Thyroid gland (tissue), 4 donors: ENCODE data around the gene POU2F2. TPM values are rescaled to one million over a fixed set of nuclear protein-coding genes. Genes with fewer than 3 reads are reported as not detected.
A peak's percentile ranks its signal among the peaks of the same experiment; 100 is the strongest.

Experiments
- DNase-seq, 2 donors: peaks; one replicate each; pipeline ENCODE4 v3.0.0-alpha.2; 2019
- H3K27ac ChIP-seq, 3 donors: fragments of 200-600 bp; sonication (generic); 1 replicate in 2 of 3; 2 replicates in 1 of 3; pipeline ENCODE4 v1.5.1; 2016 to 2019; ENCODE audit warnings: mild to moderate bottlenecking in 1 of 3, moderate library complexity in 1 of 3
- H3K27me3 ChIP-seq: fragments of 200-600 bp; sonication (generic); one replicate; pipeline ENCODE4 v1.5.1; 2019
- H3K36me3 ChIP-seq, 2 donors: fragments of 200-600 bp; sonication (generic); one replicate each; pipeline ENCODE4 v1.5.1; 2016 to 2019
- H3K4me1 ChIP-seq, 2 donors: fragments of 200-600 bp; sonication (generic); one replicate each; pipeline ENCODE4 v1.5.1; 2017 to 2019
- H3K4me3 ChIP-seq, 3 donors: fragments of 200-600 bp; sonication (generic); replicated peaks in 1 of 3; 1 replicate in 2 of 3; 2 replicates in 1 of 3; pipeline ENCODE4 v1.5.1; 2016; ENCODE audit warnings: mild to moderate bottlenecking in 1 of 3
- H3K9me3 ChIP-seq: fragments of 200-600 bp; sonication (generic); one replicate; pipeline ENCODE4 v1.5.1; 2017
- POLR2A ChIP-seq, 2 donors: fragments of 450-650 bp; IDR thresholded peaks; one replicate each; pipeline ENCODE4 v1.6.1; 2017; ENCODE audit warnings: antibody characterized with exemption in 2 of 2, mild to moderate bottlenecking in 2 of 2, moderate library complexity in 1 of 2
- WGBS, 2 donors: methylation state at CpG; one replicate each; pipeline ENCODE4 v1.1.5; 2017; 5-methylcytosine and 5-hydroxymethylcytosine counted together
- intact Hi-C: fragments of 100-400 bp; cut with DNase I; formaldehyde crosslinking; loops from one replicate; pipeline ENCODE4 v1.15.1; 2023
- total RNA-seq, 4 donors: library from RNA; depleted of rRNA; stranded (reverse); fragments of >200 nt; gene quantifications; one replicate each; pipeline ENCODE4 v1.2.3, GENCODE V29; 2016
- TF ChIP-seq, protein P1 (sequence below), 6 experiments: fragments of 200-600 bp in 3 of 6; fragments of 450-650 bp in 3 of 6; sonication (generic) in 3 of 6; IDR thresholded peaks; one replicate each; pipeline ENCODE4 v1.5.1; 2016 to 2019; ENCODE audit warnings: antibody characterized with exemption in 6 of 6, mild to moderate bottlenecking in 2 of 6, inconsistent platforms in 1 of 6, moderate library complexity in 1 of 6

The POU2F2 gene
- total RNA-seq, 4 donors from 2014 or later, result 0.11 to 0.49 (median 0.15) TPM

DNA sequence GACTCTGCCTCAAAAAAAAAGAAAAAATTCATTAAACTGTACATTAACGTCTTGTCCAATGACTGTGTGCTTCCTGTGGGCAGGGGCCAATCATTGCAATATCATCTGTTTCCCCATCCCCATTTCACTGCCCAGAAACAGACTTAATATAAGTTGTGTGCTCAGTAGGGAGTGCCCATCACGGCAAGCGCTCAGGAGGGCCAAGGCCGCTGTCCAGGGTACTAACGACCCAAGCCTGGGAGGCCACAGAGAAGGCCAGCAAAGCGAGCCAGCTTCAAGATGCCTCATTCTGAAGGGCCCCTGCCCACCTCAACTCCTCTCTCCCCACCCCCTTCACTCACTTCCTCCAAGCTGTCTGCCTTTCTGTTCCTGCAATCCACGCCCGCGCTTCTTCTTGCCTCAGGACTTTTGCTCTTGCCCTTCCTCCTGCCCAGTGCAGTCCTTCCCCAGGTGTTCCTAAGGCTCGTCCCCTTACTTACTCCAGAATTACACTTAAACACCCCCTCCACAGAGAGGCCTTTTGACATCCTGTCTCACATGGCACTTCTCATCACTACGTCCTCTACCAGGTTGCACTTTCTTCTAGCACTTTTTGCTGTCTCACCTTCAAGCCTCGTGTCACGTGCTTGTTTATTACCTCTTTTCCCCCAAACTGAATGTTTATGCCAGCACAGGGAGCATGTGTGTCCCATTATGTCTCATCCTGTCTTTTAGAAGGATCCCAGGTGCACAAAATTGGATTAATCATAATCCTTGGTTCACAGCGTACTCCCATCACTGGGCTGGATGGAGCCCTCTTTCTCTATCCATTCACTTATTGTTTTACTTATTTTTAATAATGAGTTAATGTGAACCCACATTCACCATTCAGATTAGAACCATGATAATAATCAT, 11.3 kb upstream of the POU2F2 start:
- Histone ChIP-seq H3K36me3 (no peaks in the 10 kb centered on the region), H3K9me3 (no peaks in the 10 kb centered on the region), H3K27me3 (no peaks in the 10 kb centered on the region), H3K4me1 (no peaks in the 10 kb centered on the region), H3K27ac (no peak overlapping the region), H3K4me3 (no peak overlapping the region)
- no peak for TF ChIP-seq POLR2A (IDR thresholded peaks at IDR 0.05)
- TF ChIP-seq, protein P1, sequence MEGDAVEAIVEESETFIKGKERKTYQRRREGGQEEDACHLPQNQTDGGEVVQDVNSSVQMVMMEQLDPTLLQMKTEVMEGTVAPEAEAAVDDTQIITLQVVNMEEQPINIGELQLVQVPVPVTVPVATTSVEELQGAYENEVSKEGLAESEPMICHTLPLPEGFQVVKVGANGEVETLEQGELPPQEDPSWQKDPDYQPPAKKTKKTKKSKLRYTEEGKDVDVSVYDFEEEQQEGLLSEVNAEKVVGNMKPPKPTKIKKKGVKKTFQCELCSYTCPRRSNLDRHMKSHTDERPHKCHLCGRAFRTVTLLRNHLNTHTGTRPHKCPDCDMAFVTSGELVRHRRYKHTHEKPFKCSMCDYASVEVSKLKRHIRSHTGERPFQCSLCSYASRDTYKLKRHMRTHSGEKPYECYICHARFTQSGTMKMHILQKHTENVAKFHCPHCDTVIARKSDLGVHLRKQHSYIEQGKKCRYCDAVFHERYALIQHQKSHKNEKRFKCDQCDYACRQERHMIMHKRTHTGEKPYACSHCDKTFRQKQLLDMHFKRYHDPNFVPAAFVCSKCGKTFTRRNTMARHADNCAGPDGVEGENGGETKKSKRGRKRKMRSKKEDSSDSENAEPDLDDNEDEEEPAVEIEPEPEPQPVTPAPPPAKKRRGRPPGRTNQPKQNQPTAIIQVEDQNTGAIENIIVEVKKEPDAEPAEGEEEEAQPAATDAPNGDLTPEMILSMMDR (IDR thresholded peaks at IDR 0.05), result no peak
- no peak for DNase-seq
- intact Hi-C loops, result no loop called here
- WGBS, 2 donors, result 44 to 49% methylated on average over 14 of the region's 14 CpGs

DNA sequence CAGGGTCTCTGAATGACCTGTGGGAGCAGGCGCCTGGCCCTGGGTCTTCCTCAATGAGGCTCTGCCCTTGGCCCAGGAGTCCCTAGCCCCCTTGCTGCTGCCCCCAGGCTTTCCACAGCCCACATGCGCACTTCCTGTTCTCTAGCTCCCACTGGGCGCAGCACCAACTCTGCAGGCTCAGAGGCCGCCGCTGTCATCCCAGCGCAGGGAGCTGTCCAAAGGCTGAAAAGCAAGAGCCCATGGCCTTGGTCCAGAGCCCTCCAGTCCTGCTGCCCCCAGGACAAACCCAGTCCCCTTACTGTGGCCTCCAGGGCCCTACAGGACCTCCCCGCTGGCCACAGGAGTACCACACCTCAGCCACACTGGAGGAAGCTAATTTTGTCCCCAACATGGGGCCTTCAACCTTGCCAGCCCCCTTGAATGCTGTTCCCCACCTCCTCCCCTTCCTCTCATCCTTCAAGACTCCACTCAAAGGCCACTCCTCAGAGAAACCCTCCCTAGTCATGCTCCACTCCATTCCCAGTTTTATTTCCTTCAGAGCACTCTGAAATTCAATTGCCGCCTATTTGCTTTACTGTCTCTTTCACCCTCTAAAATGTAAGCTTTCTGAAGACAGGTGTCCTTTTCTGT, 8.0 kb upstream of the POU2F2 start:
- no peaks in the 10 kb centered on the region for H3K4me1 ChIP-seq
- 7 to 17% methylated on average over 4 to 8 of the region's 8 CpGs for WGBS, 2 donors
- intact Hi-C loops, result no loop called here
- H3K27ac ChIP-seq, result no peak overlapping the region
- DNase-seq, result peak; percentile 48 to 60
- no peaks in the 10 kb centered on the region for H3K36me3 ChIP-seq
- no peaks in the 10 kb centered on the region for H3K9me3 ChIP-seq
- TF ChIP-seq, protein P1 (IDR thresholded peaks at IDR 0.05), result no peak
- TF ChIP-seq POLR2A (IDR thresholded peaks at IDR 0.05), result no peak
- H3K4me3 ChIP-seq, result no peak overlapping the region
- H3K27me3 ChIP-seq, result no peaks in the 10 kb centered on the region

DNA sequence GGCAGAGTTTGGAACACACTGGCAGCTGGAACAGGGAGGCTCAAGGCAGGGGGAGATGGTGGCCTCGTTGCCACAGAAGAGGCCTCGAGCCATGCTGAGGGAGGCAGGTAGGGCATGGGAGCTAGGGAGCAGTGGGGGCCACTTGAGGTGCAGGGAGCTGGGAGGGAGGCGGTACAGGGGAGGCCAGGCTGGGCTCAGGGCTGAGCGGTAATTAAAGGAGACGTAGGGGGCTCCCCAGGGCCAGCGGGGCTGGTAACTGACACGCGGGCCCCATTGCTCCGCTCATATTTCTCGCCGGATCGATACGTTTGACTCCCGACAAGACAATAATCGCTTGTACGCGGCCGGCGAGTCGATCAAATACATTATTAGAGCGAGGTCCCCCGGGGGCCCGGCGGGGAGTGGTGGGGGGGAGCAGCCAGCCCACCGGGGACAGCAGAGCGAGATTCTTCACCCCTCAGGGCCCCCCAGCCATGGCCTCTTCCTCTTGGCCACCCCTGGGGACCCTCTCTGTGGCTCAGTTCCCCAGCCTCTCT, 2.4 kb upstream of the POU2F2 start:
- Histone ChIP-seq H3K27ac (no peak overlapping the region), H3K4me1 (peaks cover 7 to 13% of the 10 kb centered on the region in 2 donors), H3K4me3 (no peak overlapping the region), H3K9me3 (no peaks in the 10 kb centered on the region), H3K27me3 (peaks cover 9% of the 10 kb centered on the region), H3K36me3 (no peaks in the 10 kb centered on the region)
- 79 to 83% methylated on average over 26 of the region's 26 CpGs for WGBS, 2 donors
- no peak for DNase-seq
- TF ChIP-seq, protein P1 (IDR thresholded peaks at IDR 0.05), result no peak
- TF ChIP-seq POLR2A (IDR thresholded peaks at IDR 0.05), result no peak
- intact Hi-C loops, result loop anchor here (5.0 kb wide), 2 partner anchors 158 to 188 kb away; no protein-coding TSS in a partner anchor

DNA sequence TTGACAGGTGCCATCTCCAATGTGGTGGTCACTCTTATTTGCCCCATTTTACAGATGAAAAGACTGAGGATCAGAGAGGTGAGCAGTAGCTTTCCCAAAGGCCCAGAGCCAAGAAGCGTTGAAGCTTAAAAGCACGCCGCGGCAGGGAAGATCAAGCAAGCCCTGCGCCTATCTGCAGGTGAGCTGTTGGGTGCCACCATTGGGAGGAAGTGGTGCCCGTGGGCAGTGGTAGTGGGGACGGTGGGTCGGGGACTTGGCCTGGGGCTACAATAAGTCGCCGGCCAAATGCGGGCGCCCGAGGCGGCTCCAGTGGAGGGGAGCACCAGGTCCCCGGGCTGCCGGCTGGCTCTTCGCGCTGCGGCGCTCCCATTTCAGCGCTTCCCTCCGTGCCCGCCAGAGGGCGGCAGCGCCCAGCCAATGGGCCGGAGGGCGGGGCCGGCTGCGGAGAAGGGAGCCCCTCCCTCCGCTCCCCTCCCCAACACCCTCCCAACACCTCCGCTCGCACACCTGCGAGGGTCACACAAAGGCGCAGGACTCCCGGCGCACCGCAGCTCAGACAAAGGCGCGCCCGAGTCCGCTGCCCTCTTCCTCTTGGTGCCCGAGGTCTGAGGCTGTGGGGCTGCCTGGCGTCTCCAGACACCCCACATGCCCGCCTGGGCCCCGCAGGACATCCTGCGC, 744 bp upstream of the POU2F2 start:
- H3K27ac ChIP-seq, result no peak overlapping the region
- H3K27me3 ChIP-seq, result peaks cover 9% of the 10 kb centered on the region
- TF ChIP-seq, protein P1 (IDR thresholded peaks at IDR 0.05), result peak; percentile 58 to 97 (median 88)
- TF ChIP-seq POLR2A (IDR thresholded peaks at IDR 0.05), result no peak
- 10 to 20% methylated on average over 14 to 22 of the region's 46 CpGs for WGBS, 2 donors
- H3K9me3 ChIP-seq, result no peaks in the 10 kb centered on the region
- peaks cover 7 to 13% of the 10 kb centered on the region in 2 donors for H3K4me1 ChIP-seq
- intact Hi-C loops, result loop anchor here (5.0 kb wide), 2 partner anchors 159 to 189 kb away; no protein-coding TSS in a partner anchor
- DNase-seq, result peak; percentile 56 to 59
- H3K36me3 ChIP-seq, result no peaks in the 10 kb centered on the region
- no peak overlapping the region for H3K4me3 ChIP-seq
